CD4-positive, CD25-positive, alpha-beta regulatory T cell (primary cell): ENCODE measurements around the gene LAMA3. TPM values are rescaled to one million over a fixed set of nuclear protein-coding genes. Genes with fewer than 3 reads are reported as not detected.

ENCODE experiments used
- ATAC-seq, 2 donors: fragments of 150-1000 bp; cut with Tn5 transposase; one replicate each; pipeline ENCODE4 v1.10.0; 2021; ENCODE audit warnings: low read depth in 2 of 2, moderate number of reproducible peaks in 2 of 2, moderate library complexity in 1 of 2
- DNase-seq, 3 donors: peaks; one replicate each; pipeline versions ENCODE4 v3.0.0 to v3.0.0-alpha.2; 2012 to 2022; ENCODE audit warnings: mixed read lengths in 1 of 3
- H3K27ac ChIP-seq: one replicate; pipeline ENCODE4 v1.7.0; 2013; ENCODE audit warnings: mild to moderate bottlenecking, low read length; ENCODE audit not compliant: insufficient read depth, poor library complexity, severe bottlenecking
- H3K27me3 ChIP-seq: one replicate; pipeline ENCODE4 v1.7.0; 2013; ENCODE audit warnings: low read length; ENCODE audit not compliant: control insufficient read depth, insufficient read depth
- H3K36me3 ChIP-seq: one replicate; pipeline ENCODE4 v1.7.0; 2013; ENCODE audit warnings: mild to moderate bottlenecking, low read length, moderate library complexity; ENCODE audit not compliant: control insufficient read depth, insufficient read depth
- H3K4me1 ChIP-seq: 2 replicates; pipeline ENCODE4 v1.7.0; 2013; ENCODE audit warnings: mild to moderate bottlenecking, low read length; ENCODE audit not compliant: insufficient read depth, control insufficient read depth, poor library complexity, severe bottlenecking
- H3K4me3 ChIP-seq: one replicate; pipeline ENCODE4 v1.7.0; 2013; ENCODE audit warnings: low read depth, mild to moderate bottlenecking, low read length, moderate library complexity
- H3K9me3 ChIP-seq, 2 experiments: 1 replicate in 1 of 2; 2 replicates in 1 of 2; pipeline ENCODE4 v1.7.0; 2013; ENCODE audit warnings: low read length in 2 of 2, mild to moderate bottlenecking in 1 of 2, moderate library complexity in 1 of 2; ENCODE audit not compliant: control insufficient read depth in 2 of 2
- H3K27ac Mint-ChIP-seq, 3 donors: one replicate each; pipeline ENCODE4 v1.8.0; 2020 to 2022; ENCODE audit warnings: mild to moderate bottlenecking in 3 of 3, mixed read lengths in 3 of 3, moderate library complexity in 2 of 3
- H3K27me3 Mint-ChIP-seq: one replicate; pipeline ENCODE4 v1.8.0; 2022; ENCODE audit warnings: mild to moderate bottlenecking, mixed read lengths
- H3K36me3 Mint-ChIP-seq: one replicate; pipeline ENCODE4 v1.8.0; 2020; ENCODE audit warnings: mixed read lengths
- H3K4me1 Mint-ChIP-seq, 4 donors: one replicate each; pipeline ENCODE4 v1.8.0; 2020 to 2022; ENCODE audit warnings: mixed read lengths in 4 of 4, mild to moderate bottlenecking in 1 of 4
- H3K4me3 Mint-ChIP-seq, 4 donors: one replicate each; pipeline ENCODE4 v1.8.0; 2020 to 2022; ENCODE audit warnings: mild to moderate bottlenecking in 4 of 4, mixed read lengths in 4 of 4, moderate library complexity in 3 of 4
- H3K9me3 Mint-ChIP-seq, 7 donors: one replicate each; pipeline ENCODE4 v1.8.0; 2020 to 2022; ENCODE audit warnings: mixed read lengths in 7 of 7, mild to moderate bottlenecking in 3 of 7, moderate library complexity in 2 of 7
- polyA plus RNA-seq, 4 donors: library from polyadenylated mRNA; unstranded; fragments of 300-500 nt; fragmentation: Illumina TruSeq; gene quantifications; one replicate each; pipeline ENCODE4 v1.2.3, GENCODE V29; 2021
- total RNA-seq: library from RNA; stranded (reverse); gene quantifications from one replicate; pipeline ENCODE4 v1.2.3, GENCODE V29; 2022

LAMA3 gene
- total and polyA plus RNA-seq, 5 donors from 2014 or later: 0.31 TPM; not detected in 4

GRCh38 chr18:23852236-23853045 is 163.2 kb downstream of the LAMA3 start:
- peaks cover 0 to 8% (median 3%) of the 10 kb centered on the region in 4 donors for H3K4me1 Mint-ChIP-seq
- H3K9me3 Mint-ChIP-seq: peaks cover 0 to 3% (median 0%) of the 10 kb centered on the region in 7 donors
- DNase-seq (no peak), ATAC-seq (no peak)
- no peaks in the 10 kb centered on the region for H3K27me3 ChIP-seq
- no peak overlapping the region for H3K4me3 ChIP-seq
- H3K36me3 ChIP-seq: no peaks in the 10 kb centered on the region
- H3K4me3 Mint-ChIP-seq: peak overlapping the region in 1 of 4 donors; percentile 25
- H3K27ac Mint-ChIP-seq: peak overlapping the region in 1 of 3 donors; percentile 20
- H3K9me3 ChIP-seq: no peaks in the 10 kb centered on the region
- H3K4me1 ChIP-seq: no peaks in the 10 kb centered on the region
- no peak overlapping the region for H3K27ac ChIP-seq
- H3K27me3 Mint-ChIP-seq: peaks cover 11% of the 10 kb centered on the region
- peaks cover 4% of the 10 kb centered on the region for H3K36me3 Mint-ChIP-seq

GRCh38 chr18:23853448-23854195 is 164.4 kb downstream of the LAMA3 start:
- Histone ChIP-seq H3K4me3 (no peak overlapping the region), H3K9me3 (no peaks in the 10 kb centered on the region), H3K27me3 (no peaks in the 10 kb centered on the region), H3K27ac (no peak overlapping the region), H3K4me1 (no peaks in the 10 kb centered on the region), H3K36me3 (no peaks in the 10 kb centered on the region)
- Mint-ChIP-seq H3K9me3 (peaks cover 0 to 3% (median 0%) of the 10 kb centered on the region in 7 donors), H3K27me3 (peaks cover 11% of the 10 kb centered on the region), H3K4me3 (no peak overlapping the region), H3K4me1 (peaks cover 0 to 7% (median 3%) of the 10 kb centered on the region in 4 donors), H3K36me3 (no peaks in the 10 kb centered on the region), H3K27ac (peak overlapping the region in 1 of 3 donors; percentile 25)
- ATAC-seq: no peak
- DNase-seq: no peak

- H3K36me3 ChIP-seq: no peaks in the 10 kb centered on the region
- no peak overlapping the region for H3K27ac Mint-ChIP-seq
- peaks cover 0 to 3% (median 0%) of the 10 kb centered on the region in 7 donors for H3K9me3 Mint-ChIP-seq
- DNase-seq: no peak
- no peak for ATAC-seq
- no peaks in the 10 kb centered on the region for H3K9me3 ChIP-seq
- H3K27me3 ChIP-seq: no peaks in the 10 kb centered on the region
- H3K4me3 Mint-ChIP-seq: no peak overlapping the region
- H3K36me3 Mint-ChIP-seq: no peaks in the 10 kb centered on the region
- H3K4me1 Mint-ChIP-seq: peaks cover 0 to 7% (median 3%) of the 10 kb centered on the region in 4 donors
- no peak overlapping the region for H3K27ac ChIP-seq
- no peaks in the 10 kb centered on the region for H3K4me1 ChIP-seq
- peaks cover 11% of the 10 kb centered on the region for H3K27me3 Mint-ChIP-seq
- no peak overlapping the region for H3K4me3 ChIP-seq
Observed at GRCh38 chr18:23855721-23856120, 166.5 kb downstream of the LAMA3 start.

GRCh38 chr18:23856466-23857163 is 167.4 kb downstream of the LAMA3 start:
- no peaks in the 10 kb centered on the region for H3K36me3 Mint-ChIP-seq
- Histone ChIP-seq H3K27ac (no peak overlapping the region), H3K4me3 (no peak overlapping the region), H3K4me1 (no peaks in the 10 kb centered on the region), H3K27me3 (no peaks in the 10 kb centered on the region), H3K9me3 (no peaks in the 10 kb centered on the region), H3K36me3 (no peaks in the 10 kb centered on the region)
- no peak for ATAC-seq
- peaks cover 0 to 7% (median 3%) of the 10 kb centered on the region in 4 donors for H3K4me1 Mint-ChIP-seq
- H3K27ac Mint-ChIP-seq: peak overlapping the region in 1 of 3 donors; percentile 9
- no peak for DNase-seq
- peaks cover 7% of the 10 kb centered on the region for H3K27me3 Mint-ChIP-seq
- H3K9me3 Mint-ChIP-seq: peaks cover 0 to 3% (median 0%) of the 10 kb centered on the region in 7 donors
- H3K4me3 Mint-ChIP-seq: no peak overlapping the region

- H3K4me1 Mint-ChIP-seq: peaks cover 0 to 11% (median 6%) of the 10 kb centered on the region in 4 donors
- DNase-seq: no peak
- H3K9me3 Mint-ChIP-seq: peaks cover 0 to 3% (median 0%) of the 10 kb centered on the region in 7 donors
- no peaks in the 10 kb centered on the region for H3K36me3 Mint-ChIP-seq
- no peaks in the 10 kb centered on the region for H3K36me3 ChIP-seq
- no peak overlapping the region for H3K4me3 ChIP-seq
- peaks cover 5% of the 10 kb centered on the region for H3K27me3 Mint-ChIP-seq
- no peaks in the 10 kb centered on the region for H3K9me3 ChIP-seq
- H3K27me3 ChIP-seq: no peaks in the 10 kb centered on the region
- H3K4me3 Mint-ChIP-seq: no peak overlapping the region
- no peak overlapping the region for H3K27ac ChIP-seq
- H3K27ac Mint-ChIP-seq: peak overlapping the region in 1 of 3 donors; percentile 36
- ATAC-seq: no peak
- no peaks in the 10 kb centered on the region for H3K4me1 ChIP-seq
Observed at GRCh38 chr18:23857164-23857552, 167.9 kb downstream of the LAMA3 start.

- no peak for ATAC-seq
- no peaks in the 10 kb centered on the region for H3K27me3 ChIP-seq
- H3K27me3 Mint-ChIP-seq: peaks cover 5% of the 10 kb centered on the region
- no peaks in the 10 kb centered on the region for H3K36me3 ChIP-seq
- H3K36me3 Mint-ChIP-seq: no peaks in the 10 kb centered on the region
- H3K9me3 ChIP-seq: no peaks in the 10 kb centered on the region
- no peaks in the 10 kb centered on the region for H3K4me1 ChIP-seq
- no peak overlapping the region for H3K4me3 Mint-ChIP-seq
- H3K27ac Mint-ChIP-seq: peak overlapping the region in 1 of 3 donors; percentile 36
- peaks cover 0 to 3% (median 0%) of the 10 kb centered on the region in 7 donors for H3K9me3 Mint-ChIP-seq
- H3K27ac ChIP-seq: no peak overlapping the region
- no peak for DNase-seq
- H3K4me1 Mint-ChIP-seq: peaks cover 0 to 11% (median 8%) of the 10 kb centered on the region in 4 donors
- H3K4me3 ChIP-seq: no peak overlapping the region
Observed at GRCh38 chr18:23857756-23858155, 168.5 kb downstream of the LAMA3 start.

GRCh38 chr18:23859466-23860336 is 170.4 kb downstream of the LAMA3 start:
- Histone ChIP-seq H3K36me3 (no peaks in the 10 kb centered on the region), H3K4me1 (peaks cover 6% of the 10 kb centered on the region), H3K27me3 (no peaks in the 10 kb centered on the region), H3K27ac (no peak overlapping the region), H3K4me3 (no peak overlapping the region), H3K9me3 (no peaks in the 10 kb centered on the region)
- Mint-ChIP-seq H3K27me3 (peaks cover 5% of the 10 kb centered on the region), H3K4me1 (peaks cover 12 to 19% (median 17%) of the 10 kb centered on the region in 4 donors), H3K9me3 (peaks cover 0 to 3% (median 0%) of the 10 kb centered on the region in 7 donors), H3K4me3 (no peak overlapping the region), H3K36me3 (no peaks in the 10 kb centered on the region), H3K27ac (peak overlapping the region in 1 of 3 donors; percentile 65)
- no peak for DNase-seq
- ATAC-seq: no peak
